Astrocyte of the spinal cord (primary cell): ENCODE results near the gene FBP2.
"Not testable (repeated sequence)": the region's sequence is repeated elsewhere in the genome, so short reads cannot be mapped to it uniquely, and the experiment has no call there.

Experiments used
- DNase-seq: peaks from one replicate; pipeline ENCODE4 v3.0.0; 2011; ENCODE audit warnings: low read depth, low spot score
- H3K4me3 ChIP-seq: 2 replicates; pipeline ENCODE4 v1.5.1; 2011; ENCODE audit warnings: low read depth, mild to moderate bottlenecking, low read length, moderate library complexity
- in situ Hi-C: cut with HindIII; loops from 2 replicates; pipeline ENCODE4 v1.10.0; 2017; ENCODE audit warnings: low sequenced_read_pairs
- TF ChIP-seq, protein P1 (sequence below): IDR thresholded peaks from 2 replicates; pipeline ENCODE4 v1.5.1; 2012; ENCODE audit warnings: low read depth, mild to moderate bottlenecking, low read length, inconsistent platforms

The FBP2 gene

GRCh38 chr9:94568250-94568889 lies 25.3 kb downstream of the FBP2 start:
- DNase-seq, result no peak
- in situ Hi-C loops, result no loop called here
- no peak overlapping the region for H3K4me3 ChIP-seq
- TF ChIP-seq, protein P1, sequence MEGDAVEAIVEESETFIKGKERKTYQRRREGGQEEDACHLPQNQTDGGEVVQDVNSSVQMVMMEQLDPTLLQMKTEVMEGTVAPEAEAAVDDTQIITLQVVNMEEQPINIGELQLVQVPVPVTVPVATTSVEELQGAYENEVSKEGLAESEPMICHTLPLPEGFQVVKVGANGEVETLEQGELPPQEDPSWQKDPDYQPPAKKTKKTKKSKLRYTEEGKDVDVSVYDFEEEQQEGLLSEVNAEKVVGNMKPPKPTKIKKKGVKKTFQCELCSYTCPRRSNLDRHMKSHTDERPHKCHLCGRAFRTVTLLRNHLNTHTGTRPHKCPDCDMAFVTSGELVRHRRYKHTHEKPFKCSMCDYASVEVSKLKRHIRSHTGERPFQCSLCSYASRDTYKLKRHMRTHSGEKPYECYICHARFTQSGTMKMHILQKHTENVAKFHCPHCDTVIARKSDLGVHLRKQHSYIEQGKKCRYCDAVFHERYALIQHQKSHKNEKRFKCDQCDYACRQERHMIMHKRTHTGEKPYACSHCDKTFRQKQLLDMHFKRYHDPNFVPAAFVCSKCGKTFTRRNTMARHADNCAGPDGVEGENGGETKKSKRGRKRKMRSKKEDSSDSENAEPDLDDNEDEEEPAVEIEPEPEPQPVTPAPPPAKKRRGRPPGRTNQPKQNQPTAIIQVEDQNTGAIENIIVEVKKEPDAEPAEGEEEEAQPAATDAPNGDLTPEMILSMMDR, result no peak

GRCh38 chr9:94567271-94567670 lies 26.4 kb downstream of the FBP2 start:
- in situ Hi-C loops, result no loop called here
- TF ChIP-seq, protein P1, result no peak
- DNase-seq, result no peak
- no peak overlapping the region for H3K4me3 ChIP-seq

DNA sequence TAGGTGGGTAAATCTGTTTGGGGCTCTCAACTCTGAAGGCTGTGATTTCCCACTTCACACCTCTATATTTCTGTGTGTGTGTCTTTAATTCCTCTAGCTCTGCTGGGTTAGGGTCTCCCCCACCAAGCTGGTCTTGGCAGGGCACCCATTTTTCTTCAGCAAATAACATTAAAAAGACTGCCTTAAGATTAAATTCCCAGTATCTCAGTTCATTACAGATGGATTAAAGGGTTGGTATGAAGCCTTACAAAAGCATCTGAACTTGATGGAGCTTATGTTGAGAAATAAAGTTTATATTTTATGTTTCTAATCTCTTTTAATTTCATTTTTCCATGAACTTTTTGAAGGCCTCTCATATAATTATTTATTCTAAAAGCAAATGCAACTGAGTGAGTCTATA lies 27.1 kb downstream of the FBP2 start:
- TF ChIP-seq, protein P1, result no peak
- in situ Hi-C loops, result no loop called here
- no peak for DNase-seq
- H3K4me3 ChIP-seq, result no peak overlapping the region

- DNase-seq, H3K4me3 ChIP-seq, in situ Hi-C loops: not testable (repeated sequence)
These were observed 29.3 kb downstream of the FBP2 start for GRCh38 chr9:94564279-94564678.

- H3K4me3 ChIP-seq, result no peak overlapping the region
- DNase-seq, result no peak
- TF ChIP-seq, protein P1, result no peak
- in situ Hi-C loops, result no loop called here
These were observed 30.1 kb downstream of the FBP2 start for GRCh38 chr9:94563548-94563947.

DNA sequence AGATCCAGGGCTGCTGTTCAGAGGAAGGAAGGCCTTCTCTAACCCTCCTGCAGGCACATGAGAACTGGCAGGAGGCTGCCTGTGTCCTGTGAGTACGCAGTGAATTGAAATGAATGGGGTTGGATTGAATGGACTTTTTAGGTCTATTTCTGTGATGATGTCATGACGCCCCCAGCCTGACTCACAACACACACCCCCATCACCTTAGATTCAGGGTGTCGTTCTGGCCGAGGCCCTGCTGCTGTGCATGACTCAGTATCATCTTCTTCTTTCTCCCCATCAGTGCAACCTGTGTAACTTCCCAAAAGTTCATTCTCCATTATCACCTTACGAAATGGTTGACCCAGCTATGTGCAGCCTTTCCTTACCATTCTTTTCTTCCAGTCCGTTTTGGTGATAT lies 33.4 kb downstream of the FBP2 start:
- DNase-seq, result no peak
- in situ Hi-C loops, result no loop called here
- TF ChIP-seq, protein P1, result no peak
- no peak overlapping the region for H3K4me3 ChIP-seq

DNA sequence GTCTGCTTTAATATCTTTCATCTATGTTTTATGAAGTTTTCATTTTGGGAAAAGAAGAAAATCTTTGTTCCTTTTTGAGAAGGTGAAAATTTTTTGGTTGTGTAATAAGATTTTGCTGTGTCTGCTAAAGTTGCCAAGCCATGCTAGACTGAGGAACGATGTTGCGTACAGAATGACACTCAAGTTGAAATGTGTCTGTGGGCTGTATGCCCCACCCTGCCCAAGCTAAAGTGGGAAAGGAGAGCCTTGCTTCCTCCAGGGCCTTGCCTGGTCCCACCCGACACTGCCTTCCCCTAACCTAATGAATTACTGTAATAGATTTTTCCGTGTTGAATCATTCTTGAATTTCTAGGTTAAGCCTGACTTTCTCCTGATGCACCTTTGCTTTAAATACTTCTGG lies 36.2 kb downstream of the FBP2 start:
- TF ChIP-seq, protein P1, result no peak
- in situ Hi-C loops, result no loop called here
- no peak for DNase-seq
- no peak overlapping the region for H3K4me3 ChIP-seq
